ENCODE results near the gene FAM43A. TPM values are rescaled to one million over a fixed set of nuclear protein-coding genes. Genes with fewer than 3 reads are reported as not detected.

The FAM43A gene, protein sequence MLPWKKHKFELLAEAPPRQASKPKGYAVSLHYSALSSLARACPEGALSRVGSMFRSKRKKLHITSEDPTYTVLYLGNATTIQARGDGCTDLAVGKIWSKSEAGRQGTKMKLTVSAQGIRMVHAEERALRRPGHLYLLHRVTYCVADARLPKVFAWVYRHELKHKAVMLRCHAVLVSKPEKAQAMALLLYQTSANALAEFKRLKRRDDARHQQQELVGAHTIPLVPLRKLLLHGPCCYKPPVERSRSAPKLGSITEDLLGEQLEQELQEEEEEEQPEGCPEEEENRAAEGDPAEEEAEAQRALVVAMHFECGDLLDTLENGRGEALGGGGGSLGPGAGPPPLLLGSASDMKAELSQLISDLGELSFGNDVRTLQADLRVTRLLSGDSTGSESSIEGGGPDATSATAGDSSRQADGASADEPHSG
- 0.81 TPM for polyA plus RNA-seq (2012; ENCODE audit: insufficient read depth, insufficient read length)

GRCh38 chr3:194685718-194686413 is at the start of gene FAM43A:
FAM43A (plus strand) TSS chr3:194685883; CDS start chr3:194686827, 944 bp downstream.
- no peak within 1 kb of the TSS for H3K4me3 ChIP-seq (ENCODE audit: low read length)
- no peak for DNase-seq (ENCODE audit: low read depth, low spot score)

GRCh38 chr3:194637066-194637465 is 48.6 kb upstream of the FAM43A start:
- DNase-seq (ENCODE audit: low read depth, low spot score): no peak
- no peak overlapping the region for H3K4me3 ChIP-seq (ENCODE audit: low read length)

- H3K4me3 ChIP-seq (ENCODE audit: low read length): no peak overlapping the region
- no peak for DNase-seq (ENCODE audit: low read depth, low spot score)
Measured at GRCh38 chr3:194637541-194638400, 47.9 kb upstream of the FAM43A start.

DNA sequence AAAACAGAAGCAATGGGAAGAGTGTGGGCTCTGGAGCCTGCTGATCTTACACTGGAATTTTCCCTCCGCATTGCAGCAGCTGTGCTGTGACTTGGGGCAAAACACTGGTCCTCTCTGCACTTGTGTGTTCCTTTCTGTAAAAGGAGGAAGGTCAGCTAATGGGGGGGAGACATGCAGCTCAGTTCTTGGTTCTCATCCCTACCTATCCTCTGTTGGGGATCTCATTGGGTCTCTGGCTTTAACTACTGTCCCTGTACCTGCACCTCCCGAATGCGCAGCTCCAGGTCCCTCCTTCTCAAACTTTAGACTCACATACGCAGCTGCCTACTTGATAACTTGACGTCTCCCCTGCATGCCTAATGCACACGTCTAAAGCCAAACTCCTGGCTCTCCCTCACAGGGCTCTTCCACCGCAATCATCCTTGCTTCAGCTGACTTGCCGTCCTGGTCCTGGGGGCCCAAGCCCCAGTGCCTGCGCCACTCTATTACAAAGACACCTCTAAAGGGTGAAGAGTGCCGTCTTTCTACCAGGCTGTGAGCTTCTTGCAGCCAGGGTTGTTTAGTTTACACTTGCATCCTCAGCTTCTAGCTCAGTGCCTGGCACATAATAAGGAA is 46.6 kb upstream of the FAM43A start:
- DNase-seq (ENCODE audit: low read depth, low spot score): no peak
- no peak overlapping the region for H3K4me3 ChIP-seq (ENCODE audit: low read length)

DNA sequence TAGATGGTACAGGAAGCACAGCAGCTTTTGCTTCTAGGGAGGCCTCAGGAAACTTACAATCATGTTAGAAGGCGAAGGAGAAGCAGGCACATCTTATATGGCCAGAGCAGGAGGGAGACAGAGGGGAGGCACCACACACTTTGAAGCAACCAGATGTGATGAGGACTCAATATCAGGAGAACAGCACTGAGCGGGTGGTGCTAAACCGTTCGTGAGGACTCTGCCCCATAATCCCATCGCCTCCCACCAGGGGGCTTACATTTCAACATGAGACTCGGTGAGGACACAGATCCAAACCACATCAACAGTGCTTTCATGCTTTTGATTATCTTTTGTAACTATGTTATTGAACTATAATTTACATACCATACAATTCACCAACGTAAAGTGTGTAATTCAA is 44.9 kb upstream of the FAM43A start:
- H3K4me3 ChIP-seq (ENCODE audit: low read length): no peak overlapping the region
- DNase-seq (ENCODE audit: low read depth, low spot score): peak; percentile 78

DNA sequence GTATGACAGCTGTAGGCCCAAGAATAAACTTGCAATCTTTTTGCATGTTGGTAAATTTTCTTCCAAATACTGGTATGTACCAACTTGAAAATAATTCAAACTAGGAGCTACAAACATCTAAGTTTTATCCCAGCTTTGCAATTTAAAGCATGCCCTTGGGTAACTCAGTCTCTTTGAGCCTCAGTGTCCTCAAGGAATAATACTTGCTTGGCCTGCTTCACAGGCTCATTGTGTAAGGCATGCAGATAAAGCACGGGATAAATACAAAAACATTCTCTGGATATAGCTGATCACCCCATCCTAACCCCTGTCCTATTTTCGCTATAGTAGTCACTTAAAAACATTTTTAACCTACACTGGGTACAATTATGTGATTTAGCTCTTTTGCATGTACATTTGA is 42.9 kb upstream of the FAM43A start:
- no peak for DNase-seq (ENCODE audit: low read depth, low spot score)
- H3K4me3 ChIP-seq (ENCODE audit: low read length): no peak overlapping the region

- DNase-seq (ENCODE audit: low read depth, low spot score): no peak
- H3K4me3 ChIP-seq (ENCODE audit: low read length): no peak overlapping the region
Measured at GRCh38 chr3:194647747-194648146, 37.9 kb upstream of the FAM43A start.

GRCh38 chr3:194654443-194654842 is 31.2 kb upstream of the FAM43A start:
- no peak overlapping the region for H3K4me3 ChIP-seq (ENCODE audit: low read length)
- no peak for DNase-seq (ENCODE audit: low read depth, low spot score)

- H3K4me3 ChIP-seq (ENCODE audit: low read length): no peak overlapping the region
- no peak for DNase-seq (ENCODE audit: low read depth, low spot score)
Measured at GRCh38 chr3:194657439-194657838, 28.2 kb upstream of the FAM43A start.

GRCh38 chr3:194658477-194659242 is 27.0 kb upstream of the FAM43A start:
- H3K4me3 ChIP-seq (ENCODE audit: low read length): no peak overlapping the region
- no peak for DNase-seq (ENCODE audit: low read depth, low spot score)

DNA sequence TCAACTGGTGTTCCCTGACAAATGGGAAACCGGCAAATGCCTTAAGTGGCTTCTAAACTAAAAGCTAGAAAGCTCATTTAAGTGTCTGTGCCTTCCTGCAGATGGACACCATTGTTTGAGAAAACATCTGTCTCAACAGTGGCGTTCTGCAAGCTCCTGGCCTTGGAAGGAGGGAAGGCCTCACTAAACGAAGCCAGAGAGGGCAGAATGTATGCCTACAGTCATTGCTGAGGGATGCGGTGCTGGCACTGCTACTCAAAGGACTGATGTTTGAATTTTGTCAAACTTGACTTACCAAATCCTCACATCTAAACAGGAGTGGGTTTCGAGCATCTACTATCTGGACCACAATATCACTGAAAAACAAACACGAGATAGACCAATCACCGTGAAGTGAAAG is 25.9 kb upstream of the FAM43A start:
- H3K4me3 ChIP-seq (ENCODE audit: low read length): no peak overlapping the region
- DNase-seq (ENCODE audit: low read depth, low spot score): no peak

DNA sequence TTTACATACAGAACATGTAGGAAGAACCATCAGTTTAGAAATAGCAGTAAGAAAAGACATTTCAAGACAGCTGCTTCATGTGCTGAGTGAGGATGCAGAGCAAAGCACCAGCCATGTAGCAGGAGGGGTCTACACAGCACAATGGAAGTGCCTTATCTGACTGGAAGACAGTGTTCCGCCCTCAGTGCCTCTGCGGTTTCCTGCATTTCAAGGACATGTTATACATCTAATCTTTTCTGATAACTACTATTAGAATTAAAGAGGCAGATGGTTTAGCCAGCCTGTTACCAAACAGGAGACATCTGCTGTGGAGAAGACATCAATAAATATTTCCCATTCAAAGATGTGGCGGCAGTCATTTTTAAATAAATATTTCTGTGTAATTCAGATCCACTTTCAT is 24.3 kb upstream of the FAM43A start:
- H3K4me3 ChIP-seq (ENCODE audit: low read length): no peak overlapping the region
- DNase-seq (ENCODE audit: low read depth, low spot score): peak; percentile 71

- H3K4me3 ChIP-seq (ENCODE audit: low read length): no peak overlapping the region
Measured at GRCh38 chr3:194661946-194662345, 23.7 kb upstream of the FAM43A start.

DNA sequence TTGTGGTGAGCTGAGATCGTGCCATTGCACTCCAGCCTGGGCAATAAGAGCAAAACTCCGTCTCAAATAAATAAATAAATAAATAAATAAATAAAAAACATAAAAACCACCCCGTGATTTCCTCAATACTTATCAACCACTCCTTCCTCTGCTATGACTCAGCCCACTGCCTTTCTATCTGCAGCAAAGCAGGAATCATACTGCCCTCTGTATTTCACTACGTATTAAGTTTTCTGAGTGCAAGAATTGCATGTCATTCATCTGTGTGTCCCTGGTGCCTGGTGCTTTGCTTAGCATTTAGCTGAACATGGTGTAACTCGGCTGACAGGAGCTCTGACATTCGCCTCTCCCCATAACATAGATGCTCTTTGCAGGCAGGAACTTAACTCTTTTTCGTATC is 20.8 kb upstream of the FAM43A start:
- no peak overlapping the region for H3K4me3 ChIP-seq (ENCODE audit: low read length)
- no peak for DNase-seq (ENCODE audit: low read depth, low spot score)

More at GRCh38 chr3:194661946-194662345, 23.7 kb upstream of the FAM43A start:
- DNase-seq (ENCODE audit: low read depth, low spot score): no peak

- no peak overlapping the region for H3K4me3 ChIP-seq (ENCODE audit: low read length)
- DNase-seq (ENCODE audit: low read depth, low spot score): no peak
Measured at GRCh38 chr3:194667363-194667762, 18.3 kb upstream of the FAM43A start.

DNA sequence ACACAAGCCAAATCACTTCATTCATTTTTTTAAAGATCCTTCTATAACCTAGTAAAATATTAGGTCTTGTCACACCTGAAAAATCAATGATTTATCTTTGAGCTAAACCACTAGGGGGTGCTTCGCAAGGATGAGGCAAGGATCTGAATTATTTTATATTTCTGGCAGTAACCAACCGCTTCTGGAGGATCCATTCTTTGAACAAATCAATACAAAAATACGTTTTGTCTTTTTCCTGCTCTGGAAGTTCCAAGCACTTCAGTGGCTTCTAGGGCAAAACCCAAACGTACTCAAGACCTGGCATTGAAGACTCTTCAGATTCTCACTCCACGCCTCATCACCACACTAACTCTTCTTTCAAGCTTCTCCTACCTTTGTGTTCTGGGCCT is 14.2 kb upstream of the FAM43A start:
- DNase-seq (ENCODE audit: low read depth, low spot score): peak; percentile 40
- peak overlapping the region; percentile 99 for H3K4me3 ChIP-seq (ENCODE audit: low read length)

DNA sequence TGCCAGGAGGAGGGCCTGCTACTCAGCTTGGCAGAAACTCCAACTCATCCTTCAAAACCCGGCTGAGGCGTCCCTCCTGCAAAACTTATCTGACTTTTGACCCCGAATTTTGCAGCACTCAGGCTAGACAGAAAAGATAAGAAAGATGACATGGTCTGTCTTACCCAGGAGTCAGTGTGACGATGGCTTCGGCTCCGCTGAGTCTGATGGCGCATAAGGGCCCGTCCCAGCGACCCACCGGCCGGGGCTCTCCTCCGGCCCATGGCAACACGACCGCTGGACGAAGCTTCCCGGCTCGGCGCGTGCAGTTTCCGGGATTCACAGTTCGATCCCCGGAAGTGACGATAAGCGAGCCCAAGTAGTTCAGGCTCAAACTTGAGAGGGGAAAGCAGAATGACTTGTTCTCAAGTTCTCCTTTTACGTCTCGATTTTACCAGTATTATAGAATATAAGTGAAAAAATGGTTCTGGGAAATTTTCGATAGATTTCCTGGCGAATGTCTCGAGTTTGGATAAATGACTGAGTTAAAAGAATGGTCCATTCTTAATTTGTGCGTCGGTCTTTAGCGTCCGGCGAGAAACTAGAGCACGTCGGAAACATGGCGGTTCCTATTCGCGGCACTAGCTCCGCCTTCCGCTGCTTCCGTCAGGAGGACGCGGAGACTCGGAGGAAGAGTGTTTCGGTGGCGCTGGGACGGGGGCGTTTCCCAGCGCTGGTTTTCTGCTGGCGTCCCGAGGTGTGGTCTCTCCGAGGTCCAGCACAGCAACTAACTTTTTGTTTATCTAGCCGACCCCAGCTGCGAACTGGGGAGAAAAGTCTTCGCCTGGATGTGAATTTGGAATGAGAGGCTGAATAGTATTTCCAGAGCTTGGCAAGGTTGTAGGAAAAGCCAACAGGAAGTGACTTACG is 13.5 kb upstream of the FAM43A start, which contains the start of gene LSG1:
Gene LSG1, minus strand, starts transcription at position 292 of the 909 bp plus-strand sequence. Its CDS starts 29 bp downstream, at position 263.
- peak within 1 kb of the TSS; percentile 99 for H3K4me3 ChIP-seq (ENCODE audit: low read length)
- DNase-seq (ENCODE audit: low read depth, low spot score): peak; percentile 94

All from Jurkat, Clone E6-1 (cell line).